ENCODE measurements around the gene ANO3.
"Not testable (repeated sequence)": the region's sequence is repeated elsewhere in the genome, so short reads cannot be mapped to it uniquely, and the experiment has no call there.

Gene ANO3

GRCh38 chr11:26331911-26332571 is at the start of gene ANO3:
ANO3 (plus strand) TSS chr11:26332130; CDS start chr11:26332276, 146 bp downstream.
- no peak for DNase-seq (ENCODE audit: low read depth in 2 of 2)

GRCh38 chr11:26283852-26284408 is 48.0 kb upstream of the ANO3 start:
- no peak for DNase-seq (ENCODE audit: low read depth in 2 of 2)

GRCh38 chr11:26285608-26286007 is 46.3 kb upstream of the ANO3 start:
- DNase-seq (ENCODE audit: low read depth in 2 of 2): no peak

GRCh38 chr11:26286472-26287066 is 45.4 kb upstream of the ANO3 start:
- no peak for DNase-seq (ENCODE audit: low read depth in 2 of 2)

- no peak for DNase-seq (ENCODE audit: low read depth in 2 of 2)
Measured at GRCh38 chr11:26287067-26287518, 44.8 kb upstream of the ANO3 start.

- no peak for DNase-seq (ENCODE audit: low read depth in 2 of 2)
Measured at GRCh38 chr11:26297189-26297975, 34.5 kb upstream of the ANO3 start.

- DNase-seq (ENCODE audit: low read depth in 2 of 2): not testable (repeated sequence)
Measured at GRCh38 chr11:26316372-26316771, 15.6 kb upstream of the ANO3 start.

- DNase-seq (ENCODE audit: low read depth in 2 of 2): no peak
Measured at GRCh38 chr11:26319906-26320305, 12.0 kb upstream of the ANO3 start.

- DNase-seq (ENCODE audit: low read depth in 2 of 2): no peak
Measured at GRCh38 chr11:26321516-26321915, 10.4 kb upstream of the ANO3 start.

GRCh38 chr11:26322335-26323067 is 9.4 kb upstream of the ANO3 start:
- no peak for DNase-seq (ENCODE audit: low read depth in 2 of 2)

GRCh38 chr11:26323837-26324236 is 8.1 kb upstream of the ANO3 start:
- no peak for DNase-seq (ENCODE audit: low read depth in 2 of 2)

GRCh38 chr11:26324270-26324669 is 7.7 kb upstream of the ANO3 start:
- DNase-seq (ENCODE audit: low read depth in 2 of 2): no peak

- DNase-seq (ENCODE audit: low read depth in 2 of 2): no peak
Measured at GRCh38 chr11:26326793-26327400, 5.0 kb upstream of the ANO3 start.

GRCh38 chr11:26329206-26329605 is 2.7 kb upstream of the ANO3 start:
- no peak for DNase-seq (ENCODE audit: low read depth in 2 of 2)

- no peak for DNase-seq (ENCODE audit: low read depth in 2 of 2)
Measured at GRCh38 chr11:26330262-26330661, 1.7 kb upstream of the ANO3 start.

- no peak for DNase-seq (ENCODE audit: low read depth in 2 of 2)
Measured at GRCh38 chr11:26332572-26332915, 614 bp downstream of the ANO3 start.

- no peak for DNase-seq (ENCODE audit: low read depth in 2 of 2)
Measured at GRCh38 chr11:26333906-26334305, 2.0 kb downstream of the ANO3 start.

GRCh38 chr11:26335903-26336302 is 4.0 kb downstream of the ANO3 start:
- DNase-seq (ENCODE audit: low read depth in 2 of 2): no peak

GRCh38 chr11:26344647-26345046 is 12.7 kb downstream of the ANO3 start:
- DNase-seq (ENCODE audit: low read depth in 2 of 2): no peak

- no peak for DNase-seq (ENCODE audit: low read depth in 2 of 2)
Measured at GRCh38 chr11:26348776-26349175, 16.8 kb downstream of the ANO3 start.

- DNase-seq (ENCODE audit: low read depth in 2 of 2): no peak
Measured at GRCh38 chr11:26350002-26350401, 18.1 kb downstream of the ANO3 start.

GRCh38 chr11:26353010-26353409 is 21.1 kb downstream of the ANO3 start:
- DNase-seq (ENCODE audit: low read depth in 2 of 2): no peak

All from stimulated activated CD8-positive, alpha-beta memory T cell treated with anti-CD3 and anti-CD28 coated beads, Interleukin-7, amount 100 ng/mL, for 1 hour (primary cell).